GM18867 (cell line): Measurements from ENCODE around the gene CLDN12.
"Not testable (repeated sequence)": the region's sequence is repeated elsewhere in the genome, so short reads cannot be mapped to it uniquely, and the experiment has no call there.

Experiments
- ATAC-seq: cut with Tn5 transposase; IDR thresholded peaks from one replicate; pipeline ENCODE4 v1.9.1; 2021; ENCODE audit warnings: mild to moderate bottlenecking, moderate library complexity; ENCODE audit not compliant: unreplicated experiment

Gene CLDN12

DNA sequence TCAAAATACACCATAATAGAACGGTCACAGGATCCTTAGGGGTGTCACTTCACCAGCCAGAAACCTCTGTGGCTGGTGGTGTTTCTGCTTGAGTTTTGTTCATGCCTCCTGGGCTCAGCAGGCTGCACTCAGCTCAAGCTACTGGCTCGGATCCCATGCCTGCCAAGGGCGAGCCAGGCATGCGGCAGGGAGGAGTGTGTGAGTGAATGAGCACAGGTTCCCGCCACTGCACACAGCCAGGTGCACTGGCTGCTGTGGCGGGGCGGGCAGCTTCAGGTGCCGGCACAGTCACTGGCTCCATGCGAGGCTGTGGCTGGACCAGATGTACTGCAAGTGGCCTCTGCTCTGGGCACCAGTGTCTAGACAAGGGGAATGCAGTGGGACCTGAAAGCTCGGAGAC lies 29.5 kb downstream of the CLDN12 start:
- ATAC-seq, result no peak

DNA sequence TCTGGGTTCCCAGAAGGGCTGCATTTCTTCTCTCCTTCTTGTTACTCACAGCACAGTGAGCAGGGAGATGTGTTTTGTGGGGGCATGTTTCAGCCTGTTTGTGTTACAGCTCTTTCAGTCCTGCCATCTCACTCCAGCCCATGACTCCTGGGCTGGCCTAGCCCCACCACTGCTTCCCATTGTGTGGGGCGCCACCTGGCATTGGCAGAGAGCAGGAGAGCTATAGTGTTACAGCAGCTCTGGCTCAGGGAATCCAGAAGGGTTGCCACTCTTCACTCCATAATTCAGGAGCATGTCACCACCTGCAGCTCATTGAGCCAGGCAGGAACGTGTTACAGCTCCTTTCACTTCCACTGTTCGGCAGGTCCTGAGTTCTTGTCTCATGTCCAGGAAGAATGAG lies 30.0 kb downstream of the CLDN12 start:
- ATAC-seq, result no peak

DNA sequence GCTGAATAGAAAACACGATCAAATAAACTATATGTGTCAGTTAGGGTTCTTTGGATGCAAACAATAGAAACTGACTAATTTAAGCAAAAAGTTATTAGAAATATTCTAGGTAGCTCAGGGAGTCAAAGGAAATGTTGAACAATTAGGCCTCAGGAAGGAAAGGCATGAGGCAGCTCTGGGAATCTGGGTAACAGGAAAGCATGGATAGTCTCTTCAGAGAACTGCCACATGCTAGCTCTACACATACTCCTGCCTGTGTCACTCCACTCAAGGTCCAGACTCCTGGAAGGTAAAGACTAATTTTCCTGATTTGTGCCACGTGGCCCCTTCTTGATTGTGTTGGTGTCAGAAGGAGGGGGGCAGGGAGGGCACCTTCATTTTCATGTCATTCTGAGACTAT lies 42.4 kb downstream of the CLDN12 start:
- ATAC-seq, result no peak

DNA sequence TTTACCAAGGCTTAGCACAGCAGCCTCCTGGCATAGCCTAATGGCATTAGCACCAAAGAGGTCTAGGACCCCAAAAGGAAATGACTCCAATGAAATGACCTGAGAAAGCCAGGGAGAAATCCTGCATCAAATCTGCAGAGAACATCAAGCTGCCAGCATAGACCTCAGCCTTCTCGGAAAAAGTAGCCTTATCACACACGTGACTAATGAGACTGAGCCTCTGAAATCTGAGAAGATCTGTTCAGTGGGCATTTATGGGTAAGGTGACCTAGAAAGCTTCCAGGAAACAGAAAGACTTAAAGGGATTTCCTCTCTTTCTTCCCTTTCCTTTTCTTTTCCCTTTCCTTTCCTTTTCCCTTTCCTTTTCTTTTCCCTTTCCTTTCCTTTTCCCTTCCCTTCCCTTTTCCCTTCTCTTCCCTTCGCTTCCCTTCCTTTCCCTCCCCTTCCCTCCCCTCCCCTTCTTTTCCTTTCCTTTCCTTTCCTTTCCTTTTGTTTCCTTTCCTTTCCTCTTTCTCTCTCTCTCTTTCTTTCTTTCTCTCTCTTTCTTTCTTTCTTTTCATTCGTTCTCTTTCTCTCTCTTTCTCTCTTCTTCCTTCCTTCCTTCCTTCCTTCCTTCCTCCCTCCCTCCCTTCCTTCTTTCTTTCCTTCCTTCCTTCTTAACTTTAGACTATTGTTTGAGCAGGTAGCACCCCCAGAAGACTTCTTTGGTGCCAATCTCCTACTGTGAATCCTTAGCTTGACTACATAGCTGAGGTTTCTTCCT lies 43.1 kb downstream of the CLDN12 start:
- ATAC-seq, result no peak

DNA sequence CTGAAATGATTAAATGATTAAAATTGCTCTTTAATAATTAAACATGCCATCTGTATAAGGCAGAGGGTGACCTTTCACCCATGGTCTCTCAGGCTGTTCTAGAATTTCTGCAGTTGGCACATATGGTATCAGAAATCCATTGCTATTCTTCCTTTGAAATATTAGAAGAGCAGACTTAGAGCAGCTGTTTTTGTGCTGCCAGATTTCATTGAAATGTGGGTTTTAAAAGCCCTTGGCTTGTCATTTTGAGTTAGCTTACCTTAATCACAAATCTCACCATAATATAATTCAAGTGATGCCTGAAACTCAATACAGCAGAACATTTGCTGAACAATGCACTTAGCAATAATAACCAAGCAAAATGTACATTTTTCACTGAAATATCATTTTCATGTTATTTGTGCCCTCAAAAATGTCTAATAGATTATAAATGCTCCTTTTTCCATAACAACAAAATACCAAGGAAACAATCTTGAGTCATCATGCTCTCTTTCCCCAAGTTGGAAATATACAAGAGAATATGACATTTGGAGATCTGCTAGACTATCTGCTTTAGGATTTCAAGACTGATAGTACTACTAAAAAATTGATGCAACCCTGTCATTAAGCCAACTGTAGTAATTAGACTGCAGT lies 50.1 kb downstream of the CLDN12 start:
- no peak for ATAC-seq

DNA sequence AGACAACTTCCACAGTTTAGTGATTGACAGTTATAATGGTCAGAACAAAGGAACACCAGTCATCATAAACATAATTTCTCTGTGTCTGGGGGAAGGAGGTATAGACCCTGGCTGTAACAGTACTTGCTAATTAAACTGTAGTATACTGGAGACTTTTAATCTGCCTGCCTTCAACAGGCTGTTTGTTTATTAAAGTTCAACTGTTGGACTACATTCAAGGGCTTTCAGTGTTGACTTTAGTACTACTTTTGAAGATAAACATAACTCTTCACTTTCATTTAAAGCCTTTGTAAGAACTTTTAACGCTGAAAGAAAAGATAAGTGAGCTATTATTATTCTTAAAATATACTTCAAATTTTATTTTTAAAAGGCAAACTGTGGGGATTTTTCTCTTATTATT lies 50.7 kb downstream of the CLDN12 start:
- no peak for ATAC-seq

DNA sequence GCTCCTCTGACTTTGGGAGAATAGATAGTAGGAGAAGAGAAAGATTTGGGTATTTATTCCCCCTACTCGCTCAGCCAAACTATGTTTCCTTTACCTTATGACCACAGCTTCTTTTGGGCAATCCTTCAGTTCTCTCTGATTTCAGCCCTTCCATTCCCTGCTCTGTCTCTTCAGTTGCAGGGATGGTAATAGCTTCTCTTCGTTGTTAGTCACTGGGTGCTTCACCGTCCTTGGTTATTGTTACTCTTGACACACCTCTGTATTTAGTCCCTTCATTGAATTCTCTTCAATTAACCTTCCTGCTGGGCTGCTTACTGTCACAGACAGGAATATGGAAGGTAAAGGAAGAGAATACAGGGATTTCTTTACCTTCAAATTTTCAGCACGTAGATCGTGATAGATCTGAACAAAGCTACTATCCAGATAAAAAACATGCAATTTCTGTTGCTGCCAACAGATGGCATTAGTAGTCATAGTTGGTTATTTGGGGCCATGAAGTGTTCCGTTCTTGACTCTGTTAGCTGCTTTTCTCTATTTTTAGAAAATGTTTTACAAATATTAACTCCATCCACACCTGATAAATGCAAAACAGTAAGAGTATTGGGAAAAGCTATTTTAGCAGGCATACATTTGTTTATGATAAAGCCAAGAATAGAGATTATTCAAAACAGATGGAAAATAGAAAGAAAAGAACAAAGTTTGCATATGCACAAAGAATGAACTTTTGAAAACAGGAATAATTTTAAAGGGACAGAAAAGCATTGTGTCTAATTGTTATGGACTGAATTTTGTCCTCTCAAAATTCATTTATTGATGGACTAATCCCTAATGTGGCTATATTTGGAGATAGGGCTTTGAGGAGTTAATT lies 52.1 kb downstream of the CLDN12 start:
- peak; percentile 87 for ATAC-seq

DNA sequence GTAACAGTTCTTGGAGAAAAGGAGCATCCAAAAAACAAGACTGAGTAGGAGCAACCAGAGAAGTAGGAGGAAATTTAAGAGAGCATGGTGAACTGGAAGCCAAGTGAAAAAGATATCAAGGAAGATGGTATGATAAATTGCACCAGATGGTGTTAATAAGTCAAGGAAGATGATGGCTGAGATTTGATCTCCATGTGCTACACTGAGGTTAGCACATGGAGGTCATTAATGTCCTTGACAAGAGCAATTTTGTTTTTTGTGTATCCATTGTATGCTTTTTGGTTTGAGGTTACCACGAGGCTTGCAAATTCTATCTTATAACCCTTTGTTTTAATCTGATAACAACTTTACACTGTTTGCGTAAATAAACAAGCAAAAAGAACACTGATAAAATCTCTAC lies 54.8 kb downstream of the CLDN12 start:
- no peak for ATAC-seq

DNA sequence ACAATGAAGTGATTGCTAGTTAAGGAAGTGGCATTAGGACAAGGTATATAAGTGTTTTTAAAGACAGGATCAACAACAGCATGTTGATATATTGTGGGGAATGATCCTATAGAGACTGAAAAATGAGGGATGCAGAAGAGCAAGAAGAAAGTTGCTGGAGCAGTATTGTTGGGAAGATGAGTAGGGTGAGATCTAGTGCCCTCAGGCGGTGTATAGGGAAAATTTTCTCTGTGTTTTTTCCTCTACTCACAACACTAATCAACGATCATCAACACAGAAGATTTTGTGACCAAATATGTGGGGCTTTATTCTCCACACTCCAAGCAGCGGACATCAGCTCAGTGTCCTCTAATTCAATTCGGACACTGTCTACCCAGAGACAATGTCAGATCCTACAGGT lies 56.6 kb downstream of the CLDN12 start:
- ATAC-seq, result no peak

DNA sequence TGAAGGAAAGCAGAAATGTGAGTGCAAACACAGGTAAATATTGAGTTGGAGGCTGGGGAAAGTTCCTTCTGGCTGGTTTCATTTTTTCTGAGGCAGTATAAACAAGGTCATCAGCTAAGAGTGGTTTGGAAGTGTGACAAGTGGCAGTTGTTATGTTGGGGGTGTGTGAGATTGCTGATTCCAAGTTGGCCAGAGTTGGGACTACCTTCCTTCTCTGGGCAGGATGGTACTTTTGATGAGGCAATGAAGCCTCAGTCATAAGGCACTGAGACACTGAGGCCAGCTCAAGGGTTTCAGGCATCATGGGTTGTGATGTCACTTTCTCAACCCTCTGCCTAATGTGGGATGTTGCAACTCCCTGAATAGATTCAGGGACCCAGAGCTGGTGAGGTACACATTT lies 58.0 kb downstream of the CLDN12 start:
- ATAC-seq, result no peak

DNA sequence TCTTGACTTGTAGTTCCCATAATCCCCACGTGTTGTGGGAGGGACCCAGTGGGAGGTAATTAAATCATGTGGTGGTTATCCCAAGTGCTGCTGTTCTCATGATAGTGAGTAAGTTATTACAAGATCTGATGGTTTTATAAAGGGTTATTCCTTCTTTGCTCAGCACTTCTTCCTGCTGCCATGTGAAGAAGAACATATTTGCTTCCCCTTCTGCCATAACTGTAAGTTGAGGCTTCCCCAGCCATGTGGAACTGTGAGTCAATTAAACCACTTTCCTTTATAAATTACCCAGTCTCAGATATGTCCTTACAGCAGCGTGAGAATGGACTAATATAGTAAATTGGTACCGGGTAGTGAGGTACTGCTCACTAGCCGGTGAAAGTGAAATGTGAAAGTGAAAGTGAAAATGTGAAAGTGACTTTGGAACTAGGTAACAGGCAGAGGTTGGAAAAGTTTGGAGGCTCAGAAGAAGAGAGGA lies 59.9 kb downstream of the CLDN12 start:
- not testable (repeated sequence) for ATAC-seq
